GM21381 (cell line): Measurements from ENCODE around the gene SLC7A11.

Experiments
- ATAC-seq: cut with Tn5 transposase; IDR thresholded peaks from one replicate; pipeline ENCODE4 v1.9.1; 2021; ENCODE audit warnings: mild to moderate bottlenecking, moderate library complexity; ENCODE audit not compliant: unreplicated experiment

SLC7A11 gene

DNA sequence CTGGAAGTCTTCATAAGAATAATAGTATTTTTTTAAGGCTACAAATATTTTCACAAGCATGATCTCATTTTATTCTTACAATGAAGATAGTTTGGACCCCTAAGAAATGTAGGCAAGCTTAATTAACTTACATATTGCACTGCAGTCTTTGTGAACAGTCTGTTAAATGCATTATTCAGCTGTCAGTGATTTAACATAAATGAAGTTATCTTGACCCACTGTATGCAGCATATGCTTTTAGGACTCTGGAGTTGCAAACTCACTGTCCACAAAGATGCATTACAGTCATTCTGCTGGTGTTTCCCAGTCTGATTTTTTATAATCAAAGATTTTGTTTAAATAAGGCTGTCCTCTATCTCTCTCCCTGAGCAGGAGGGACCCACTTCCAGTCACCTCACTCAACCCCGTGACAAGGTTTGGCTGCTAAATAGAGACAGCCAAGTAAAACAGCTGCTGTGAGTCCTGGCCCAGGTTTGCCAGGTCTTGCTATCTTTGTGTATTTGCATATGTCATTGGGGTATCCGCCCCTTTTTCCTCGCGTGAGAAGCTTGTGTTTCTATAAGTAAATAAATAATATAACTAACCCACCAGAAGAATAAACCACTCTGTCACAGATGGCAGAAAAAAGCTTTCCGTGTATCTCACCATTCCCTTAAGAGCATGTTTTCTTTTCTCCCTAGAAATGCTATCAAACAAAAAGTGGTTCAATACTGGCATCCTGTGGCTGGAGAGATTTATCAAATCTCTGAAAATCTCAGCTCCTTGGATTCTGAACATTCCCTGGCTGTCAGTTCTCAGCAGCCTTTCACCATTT lies 67.0 kb downstream of the SLC7A11 start:
- ATAC-seq, result no peak

DNA sequence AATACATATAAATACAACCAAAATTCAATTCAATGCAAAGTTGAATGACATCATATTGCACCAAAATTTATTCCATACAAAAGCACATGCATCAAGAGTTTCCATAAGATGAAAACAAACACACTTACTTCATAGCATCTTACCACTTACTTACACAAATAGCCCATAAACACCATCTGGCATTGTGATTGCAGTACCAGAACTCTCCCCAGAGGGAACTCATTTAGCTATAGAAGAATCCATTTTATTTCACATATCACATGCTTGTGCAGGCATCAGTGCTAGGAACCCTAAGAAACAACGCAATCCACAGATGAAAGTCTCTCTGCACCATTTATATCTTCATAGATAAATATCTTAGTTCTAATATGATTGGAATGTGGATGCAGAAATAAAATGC lies 77.9 kb downstream of the SLC7A11 start:
- no peak for ATAC-seq

- no peak for ATAC-seq
Observed at GRCh38 chr4:138163171-138163570, 79.0 kb downstream of the SLC7A11 start.

- ATAC-seq, result no peak
Observed at GRCh38 chr4:138162259-138162658, 79.9 kb downstream of the SLC7A11 start.

- no peak for ATAC-seq
Observed at GRCh38 chr4:138161351-138161750, 80.8 kb downstream of the SLC7A11 start.

DNA sequence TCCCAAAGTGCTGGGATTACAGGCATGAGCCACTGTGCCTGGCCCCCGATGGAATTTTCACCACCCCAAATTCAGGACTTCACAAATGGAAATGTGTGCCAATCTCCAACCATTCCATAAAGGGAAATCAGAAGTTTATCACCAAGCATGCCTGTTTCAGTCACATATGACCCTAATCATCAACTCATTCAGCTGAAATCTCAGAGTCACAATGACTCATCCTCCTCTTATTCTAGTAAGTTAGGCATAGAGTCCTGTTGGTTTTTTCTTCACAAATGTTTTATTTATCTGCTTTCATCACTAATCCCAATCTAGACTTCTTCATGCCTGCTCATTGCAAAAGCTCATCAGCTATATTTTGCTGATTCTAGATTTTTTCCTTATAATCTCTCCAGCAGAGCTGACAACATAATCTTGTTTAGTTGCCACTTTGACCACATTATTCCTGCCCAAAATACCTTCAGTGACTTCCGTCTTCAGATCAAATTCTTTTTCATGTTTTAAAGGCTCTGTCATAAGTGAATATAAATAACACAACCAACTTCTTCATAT lies 83.3 kb downstream of the SLC7A11 start:
- no peak for ATAC-seq

GRCh38 chr4:138140879-138141278 lies 101.3 kb downstream of the SLC7A11 start:
- no peak for ATAC-seq

- ATAC-seq, result no peak
Observed at GRCh38 chr4:138138774-138139173, 103.4 kb downstream of the SLC7A11 start.

GRCh38 chr4:138135610-138136009 lies 106.5 kb downstream of the SLC7A11 start:
- no peak for ATAC-seq

GRCh38 chr4:138118270-138118669 lies 123.9 kb downstream of the SLC7A11 start:
- ATAC-seq, result no peak

GRCh38 chr4:138115053-138115452 lies 127.1 kb downstream of the SLC7A11 start:
- no peak for ATAC-seq

GRCh38 chr4:138114434-138114833 lies 127.7 kb downstream of the SLC7A11 start:
- peak; percentile 100 for ATAC-seq
